Keratinocyte (primary cell): ENCODE results near the gene FHAD1. TPM values are rescaled to one million over a fixed set of nuclear protein-coding genes. Genes with fewer than 3 reads are reported as not detected.

ENCODE experiments used
- DNase-seq: peaks from one replicate; pipeline ENCODE4 v3.0.0-alpha.2; 2011; ENCODE audit warnings: low read depth, missing footprints, low spot score
- FAIRE-seq: peaks from 2 replicates; lab custom pipeline; 2011; peaks lifted over from hg19 to GRCh38; lab: Jason Lieb, UNC
- H2AFZ ChIP-seq: 2 replicates; pipeline ENCODE4 v1.6.0; 2012; ENCODE audit warnings: low read length, control low read depth, inconsistent platforms; ENCODE audit not compliant: control insufficient read depth
- H3K27ac ChIP-seq: 2 replicates; pipeline ENCODE4 v1.5.1; 2011; ENCODE audit warnings: low read length; ENCODE audit not compliant: control insufficient read depth, insufficient read depth
- H3K27me3 ChIP-seq: 3 replicates; pipeline ENCODE4 v1.6.0; 2011; ENCODE audit warnings: low read length; ENCODE audit not compliant: control insufficient read depth, insufficient read depth; ENCODE audit errors: extremely low read depth
- H3K36me3 ChIP-seq, 2 experiments: 2 replicates in 1 of 2; 3 replicates in 1 of 2; pipeline ENCODE4 v1.5.1; 2011; ENCODE audit warnings: low read length in 2 of 2, mild to moderate bottlenecking in 1 of 2; ENCODE audit not compliant: control insufficient read depth in 2 of 2, insufficient read depth in 2 of 2; ENCODE audit errors: extremely low read depth in 1 of 2
- H3K4me1 ChIP-seq: 3 replicates; pipeline ENCODE4 v1.5.1; 2011; ENCODE audit warnings: low read length; ENCODE audit not compliant: control insufficient read depth, insufficient read depth; ENCODE audit errors: extremely low read depth
- H3K4me2 ChIP-seq: 3 replicates; pipeline ENCODE4 v1.6.0; 2011; ENCODE audit warnings: low read depth, low read length; ENCODE audit not compliant: control insufficient read depth, insufficient read depth; ENCODE audit errors: extremely low read depth
- H3K4me3 ChIP-seq, 3 experiments: fragments of 200-600 bp in 1 of 3; sonication (generic) in 1 of 3; 2 replicates in 2 of 3; 3 replicates in 1 of 3; pipeline ENCODE4 v1.5.1; 2011 to 2016; ENCODE audit warnings: low read length in 3 of 3, mild to moderate bottlenecking in 3 of 3, control low read depth in 2 of 3, inconsistent platforms in 1 of 3, low read depth in 1 of 3, mixed read lengths in 1 of 3, mixed run types in 1 of 3, moderate library complexity in 1 of 3; ENCODE audit not compliant: control insufficient read depth in 2 of 3, insufficient read depth in 2 of 3; ENCODE audit errors: extremely low read depth in 1 of 3
- H3K79me2 ChIP-seq: 2 replicates; pipeline ENCODE4 v1.6.0; 2012; ENCODE audit warnings: low read length; ENCODE audit not compliant: control insufficient read depth, insufficient read depth
- H3K9ac ChIP-seq: 3 replicates; pipeline ENCODE4 v1.6.0; 2011; ENCODE audit warnings: low read length; ENCODE audit not compliant: control insufficient read depth, insufficient read depth; ENCODE audit errors: extremely low read depth
- H3K9me1 ChIP-seq: 3 replicates; pipeline ENCODE4 v1.6.0; 2011; ENCODE audit warnings: low read length; ENCODE audit not compliant: control insufficient read depth, insufficient read depth; ENCODE audit errors: extremely low read depth
- H3K9me3 ChIP-seq: 2 replicates; pipeline ENCODE4 v1.5.1; 2012; ENCODE audit warnings: low read depth, low read length; ENCODE audit not compliant: control insufficient read depth
- H4K20me1 ChIP-seq: 3 replicates; pipeline ENCODE4 v1.6.0; 2011; ENCODE audit warnings: low read length; ENCODE audit not compliant: control insufficient read depth, insufficient read depth; ENCODE audit errors: extremely low read depth
- CTCF ChIP-seq, 3 experiments: IDR thresholded peaks in 1 of 3; conservative IDR thresholded peaks in 1 of 3; optimal IDR thresholded peaks in 1 of 3; 2 replicates in 2 of 3; 3 replicates in 1 of 3; pipeline versions ENCODE3 to v1.5.1; 2011; ENCODE audit warnings: low read length in 3 of 3, mild to moderate bottlenecking in 3 of 3, moderate library complexity in 2 of 3, control low read depth in 1 of 3, inconsistent platforms in 1 of 3; ENCODE audit not compliant: insufficient read depth in 2 of 3; ENCODE audit errors: extremely low read depth in 1 of 3
- EZH2 ChIP-seq: IDR thresholded peaks from one replicate; pipeline ENCODE4 v1.6.1; 2012; ENCODE audit warnings: inconsistent platforms, mild to moderate bottlenecking, low read length, moderate library complexity
- dilution Hi-C: fragments of 300-500 bp; cut with MboI; formaldehyde crosslinking; loops from one replicate; pipeline ENCODE4 v1.7.0; 2020; ENCODE audit warnings: low sequenced_read_pairs; ENCODE audit not compliant: extremely low pct_ligation_motif_present
- polyA plus RNA-seq, 5 experiments: library from polyadenylated mRNA; depleted of rRNA in 3 of 5; stranded (reverse) in 3 of 5; stranded (forward) in 1 of 5; unstranded in 1 of 5; fragments of >200 nt; gene quantifications; 1 replicate in 1 of 5; 2 replicates in 3 of 5; 3 replicates in 1 of 5; pipeline versions ENCODE4 v1.2.1 to v1.2.3, GENCODE V29; 2011 to 2012; ENCODE audit warnings: missing spikeins in 2 of 5, low read depth in 1 of 5, low replicate concordance in 1 of 5

Gene FHAD1
- polyA plus RNA-seq, 1 donor (not counting 4 experiments of a cell fraction or from before 2014, with no cell fraction given): 0.09 TPM

DNA sequence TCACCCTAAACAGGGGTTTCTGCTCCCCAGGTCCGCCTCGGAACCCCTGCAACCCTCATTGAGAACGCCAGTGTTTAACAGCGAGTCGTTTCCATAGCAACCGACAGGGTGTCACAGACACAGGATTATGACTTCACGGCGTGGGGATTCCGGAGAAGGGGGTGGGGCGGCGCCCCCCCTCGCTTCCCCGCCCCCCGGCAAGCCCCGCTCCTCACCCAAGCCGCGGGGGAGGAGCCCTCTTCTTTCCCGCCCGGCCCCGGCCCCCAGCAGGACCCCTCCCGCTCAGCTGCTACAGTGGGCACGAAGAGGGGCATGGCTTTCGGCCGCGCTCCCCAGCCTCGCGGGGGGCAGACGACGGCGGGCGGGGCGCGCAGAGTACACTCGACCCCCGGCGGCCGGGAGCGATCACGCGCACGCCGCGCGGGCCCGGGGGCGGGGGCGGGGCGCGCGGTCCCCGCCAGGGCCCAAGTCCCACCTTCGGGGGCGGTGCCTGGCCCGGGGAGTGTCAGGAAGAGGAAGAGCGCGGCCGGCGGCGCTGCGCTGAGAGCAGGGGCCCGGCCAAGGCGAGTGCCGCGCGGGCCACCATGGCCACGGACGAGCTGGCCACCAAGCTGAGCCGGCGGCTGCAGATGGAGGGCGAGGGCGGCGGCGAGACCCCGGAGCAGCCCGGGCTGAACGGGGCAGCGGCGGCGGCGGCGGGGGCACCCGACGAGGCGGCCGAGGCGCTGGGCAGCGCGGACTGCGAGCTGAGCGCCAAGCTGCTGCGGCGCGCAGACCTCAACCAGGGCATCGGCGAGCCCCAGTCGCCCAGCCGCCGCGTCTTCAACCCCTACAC is 162.6 kb downstream of the FHAD1 start, which contains the start of gene EFHD2:
Gene EFHD2, plus strand, starts transcription at position 501 of the 835 bp plus-strand sequence. Its CDS starts 84 bp downstream, at position 585.
- no peak within 1 kb of the TSS for H2AFZ ChIP-seq
- no peaks in the 10 kb centered on the region for H3K27me3 ChIP-seq
- peak within 1 kb of the TSS; percentile 84 for H3K4me2 ChIP-seq
- H3K79me2 ChIP-seq: peaks cover 48% of the 10 kb centered on the region
- H3K36me3 ChIP-seq: peaks cover 4 to 13% of the 10 kb centered on the region in 2 experiments
- H3K9ac ChIP-seq: peak within 1 kb of the TSS; percentile 82
- H3K9me1 ChIP-seq: peaks cover 2% of the 10 kb centered on the region
- DNase-seq (no peak), FAIRE-seq (no peak)
- H3K27ac ChIP-seq: peak within 1 kb of the TSS; percentile 74
- dilution Hi-C loops: loop anchor here (10.0 kb wide), 1 partner anchor 75 kb away; no protein-coding TSS in a partner anchor
- peaks cover 28% of the 10 kb centered on the region for H3K4me1 ChIP-seq
- no peaks in the 10 kb centered on the region for H3K9me3 ChIP-seq
- H4K20me1 ChIP-seq: peaks cover 7% of the 10 kb centered on the region
- TF ChIP-seq EZH2 (no peak), CTCF (optimal IDR thresholded peaks at IDR 0.05 in 1 of 3, IDR thresholded peaks at IDR 0.05 in 1 of 3, conservative IDR thresholded peaks at IDR 0.05 in 1 of 3; ENCODE audit: extremely low read depth in 1 of 3, insufficient read depth in 2 of 3, low read length in 3 of 3) (no peak)
- H3K4me3 ChIP-seq: peak within 1 kb of the TSS; percentile 84 to 90 (median 90)

GRCh38 chr1:15410223-15410883 is 163.3 kb downstream of the FHAD1 start:
- peaks cover 2% of the 10 kb centered on the region for H3K9me1 ChIP-seq
- peaks cover 56% of the 10 kb centered on the region for H3K79me2 ChIP-seq
- peaks cover 29% of the 10 kb centered on the region for H3K4me1 ChIP-seq
- TF ChIP-seq CTCF (optimal IDR thresholded peaks at IDR 0.05 in 1 of 3, IDR thresholded peaks at IDR 0.05 in 1 of 3, conservative IDR thresholded peaks at IDR 0.05 in 1 of 3; ENCODE audit: extremely low read depth in 1 of 3, insufficient read depth in 2 of 3, low read length in 3 of 3) (no peak), EZH2 (no peak)
- no peaks in the 10 kb centered on the region for H3K27me3 ChIP-seq
- peaks cover 4 to 13% of the 10 kb centered on the region in 2 experiments for H3K36me3 ChIP-seq
- H4K20me1 ChIP-seq: peaks cover 7% of the 10 kb centered on the region
- peak overlapping the region; percentile 84 to 90 (median 90) for H3K4me3 ChIP-seq
- peak overlapping the region; percentile 74 for H3K27ac ChIP-seq
- peak overlapping the region; percentile 82 for H3K9ac ChIP-seq
- H2AFZ ChIP-seq: no peak overlapping the region
- FAIRE-seq: no peak
- H3K9me3 ChIP-seq: no peaks in the 10 kb centered on the region
- DNase-seq: no peak
- peak overlapping the region; percentile 84 for H3K4me2 ChIP-seq
- dilution Hi-C loops: loop anchor here (10.0 kb wide), 1 partner anchor 76 kb away; no protein-coding TSS in a partner anchor
